ENCODE measurements around the gene BBIP1.

Gene BBIP1, protein sequence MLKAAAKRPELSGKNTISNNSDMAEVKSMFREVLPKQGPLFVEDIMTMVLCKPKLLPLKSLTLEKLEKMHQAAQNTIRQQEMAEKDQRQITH

DNA sequence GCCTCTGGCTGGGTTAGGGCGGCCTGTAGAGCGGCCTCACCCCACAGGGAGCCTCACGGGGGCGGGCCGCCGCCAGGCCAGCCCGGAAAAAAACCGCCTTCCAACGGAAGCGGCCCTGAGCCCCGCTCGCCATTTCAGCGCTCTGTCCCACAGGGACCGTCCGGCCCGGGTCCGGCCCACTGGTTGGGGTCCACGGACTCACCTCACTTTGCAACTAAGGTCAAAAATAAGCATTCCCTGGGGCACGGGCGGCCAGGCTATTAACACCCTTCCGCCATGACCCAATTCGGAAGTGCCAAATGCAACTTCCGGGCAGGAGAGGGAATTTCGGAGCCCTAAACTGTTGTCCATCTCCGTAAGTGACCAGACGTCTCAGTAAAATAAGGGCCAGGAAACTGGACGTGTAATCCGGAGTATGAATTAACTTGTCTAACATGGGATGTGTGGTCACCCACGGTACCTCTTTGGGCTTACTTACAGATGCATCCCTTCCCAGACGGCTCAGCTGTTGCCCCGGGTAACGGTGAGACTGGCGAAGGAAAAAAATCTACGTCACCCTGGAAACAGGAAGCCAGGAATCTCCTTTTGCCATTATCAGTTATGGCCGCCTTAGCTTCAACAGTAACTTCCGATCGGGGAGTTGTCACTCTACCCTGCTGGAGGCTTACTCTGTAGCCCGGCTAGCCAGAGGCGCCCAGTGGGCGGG is at the start of gene BBIP1:
Gene BBIP1 (minus strand): TSS at position 538 of the 706 bp plus-strand sequence. CDS start 1,023 bp downstream, outside the sequence.
- peak; percentile 99 for DNase-seq (ENCODE audit: low read depth, low spot score)
- H3K27ac ChIP-seq = peak within 1 kb of the TSS; percentile 96

GRCh38 chr10:110967645-110968044 is 48.7 kb upstream of the BBIP1 start:
- DNase-seq (ENCODE audit: low read depth, low spot score) = no peak
- no peak overlapping the region for H3K27ac ChIP-seq

DNA sequence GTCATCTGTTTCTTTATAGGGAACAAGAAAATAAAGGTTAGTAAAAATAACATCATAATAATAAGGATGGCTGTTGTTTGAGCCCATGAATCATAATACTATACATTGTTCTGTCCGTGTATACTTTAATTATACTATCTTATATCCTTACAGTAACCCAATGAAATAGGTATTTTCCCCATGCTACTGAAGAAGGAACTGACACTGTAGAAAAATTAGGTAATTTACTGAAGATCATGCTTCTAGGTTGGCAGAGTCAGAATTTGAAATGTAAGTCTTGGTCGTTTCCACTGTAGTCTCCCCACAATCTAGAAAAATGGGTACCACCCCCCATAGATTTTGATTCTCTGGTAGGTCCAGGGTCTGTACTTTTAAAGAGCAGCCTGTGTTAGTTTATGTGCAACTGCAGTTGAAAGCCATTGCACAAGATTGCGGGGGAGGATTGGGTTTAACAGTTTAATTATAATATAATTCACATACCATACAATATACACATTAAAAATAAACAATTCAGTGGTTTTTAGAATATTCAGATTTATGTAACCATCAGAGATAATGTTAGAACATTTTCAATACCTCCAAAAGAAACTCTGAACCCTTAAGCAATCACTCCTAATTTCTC is 48.1 kb upstream of the BBIP1 start:
- no peak for DNase-seq (ENCODE audit: low read depth, low spot score)
- H3K27ac ChIP-seq = no peak overlapping the region

GRCh38 chr10:110966146-110966545 is 47.2 kb upstream of the BBIP1 start:
- H3K27ac ChIP-seq = no peak overlapping the region
- no peak for DNase-seq (ENCODE audit: low read depth, low spot score)

DNA sequence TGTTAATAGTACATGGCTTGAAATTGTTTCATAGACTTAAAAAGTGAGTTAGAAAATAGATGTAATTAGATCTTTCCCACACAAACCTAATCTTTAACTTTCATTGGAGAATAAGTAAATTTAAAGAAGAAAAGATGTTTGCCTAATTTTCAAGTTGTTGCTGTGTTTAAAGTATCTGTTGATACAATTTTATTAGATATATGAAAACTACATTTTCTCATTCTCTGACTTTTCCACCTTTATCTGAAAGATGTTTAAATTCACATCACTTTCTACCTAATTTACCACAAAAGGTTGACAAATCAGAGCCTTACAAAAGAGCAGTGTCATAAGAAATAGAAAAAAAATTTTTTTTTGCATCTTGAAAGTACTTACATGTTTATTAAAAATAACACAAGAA is 46.2 kb upstream of the BBIP1 start:
- H3K27ac ChIP-seq = no peak overlapping the region
- no peak for DNase-seq (ENCODE audit: low read depth, low spot score)

DNA sequence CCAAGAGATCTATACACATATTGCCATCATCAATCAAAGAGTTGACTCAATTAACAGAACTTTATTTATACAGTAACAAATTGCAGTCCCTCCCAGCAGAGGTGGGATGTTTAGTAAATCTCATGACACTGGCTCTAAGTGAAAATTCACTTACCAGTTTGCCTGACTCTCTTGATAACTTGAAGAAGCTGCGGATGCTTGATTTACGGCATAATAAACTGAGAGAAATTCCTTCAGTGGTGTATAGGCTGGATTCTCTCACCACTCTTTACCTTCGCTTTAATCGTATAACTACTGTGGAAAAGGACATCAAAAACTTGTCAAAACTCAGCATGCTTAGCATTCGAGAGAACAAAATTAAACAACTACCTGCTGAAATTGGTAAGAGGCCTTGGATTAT is 45.7 kb upstream of the BBIP1 start:
- DNase-seq (ENCODE audit: low read depth, low spot score) = no peak
- no peak overlapping the region for H3K27ac ChIP-seq

DNA sequence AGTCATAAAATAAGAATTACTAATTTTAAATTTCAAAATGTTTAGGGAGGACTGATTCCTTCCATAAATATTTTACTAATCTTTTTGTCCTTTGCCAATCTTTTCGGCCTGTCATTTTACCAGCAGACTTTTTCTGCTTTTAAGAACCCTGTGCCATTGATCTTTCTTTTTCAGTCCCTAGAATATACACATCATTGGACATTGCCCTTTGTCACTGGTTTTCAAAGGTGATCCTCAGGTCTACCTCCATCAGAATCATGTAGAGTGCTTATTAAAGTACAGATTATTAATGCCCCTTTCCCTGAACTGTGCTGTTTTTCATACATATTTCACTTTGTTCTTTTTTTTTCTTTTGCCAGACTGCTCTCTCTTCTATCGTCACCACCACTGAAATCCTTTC is 44.2 kb upstream of the BBIP1 start:
- no peak for DNase-seq (ENCODE audit: low read depth, low spot score)
- H3K27ac ChIP-seq = no peak overlapping the region

- H3K27ac ChIP-seq = no peak overlapping the region
- no peak for DNase-seq (ENCODE audit: low read depth, low spot score)
Observed at GRCh38 chr10:110962443-110962842, 43.5 kb upstream of the BBIP1 start.

- H3K27ac ChIP-seq = no peak overlapping the region
- no peak for DNase-seq (ENCODE audit: low read depth, low spot score)
Observed at GRCh38 chr10:110960333-110960712, 41.3 kb upstream of the BBIP1 start.

DNA sequence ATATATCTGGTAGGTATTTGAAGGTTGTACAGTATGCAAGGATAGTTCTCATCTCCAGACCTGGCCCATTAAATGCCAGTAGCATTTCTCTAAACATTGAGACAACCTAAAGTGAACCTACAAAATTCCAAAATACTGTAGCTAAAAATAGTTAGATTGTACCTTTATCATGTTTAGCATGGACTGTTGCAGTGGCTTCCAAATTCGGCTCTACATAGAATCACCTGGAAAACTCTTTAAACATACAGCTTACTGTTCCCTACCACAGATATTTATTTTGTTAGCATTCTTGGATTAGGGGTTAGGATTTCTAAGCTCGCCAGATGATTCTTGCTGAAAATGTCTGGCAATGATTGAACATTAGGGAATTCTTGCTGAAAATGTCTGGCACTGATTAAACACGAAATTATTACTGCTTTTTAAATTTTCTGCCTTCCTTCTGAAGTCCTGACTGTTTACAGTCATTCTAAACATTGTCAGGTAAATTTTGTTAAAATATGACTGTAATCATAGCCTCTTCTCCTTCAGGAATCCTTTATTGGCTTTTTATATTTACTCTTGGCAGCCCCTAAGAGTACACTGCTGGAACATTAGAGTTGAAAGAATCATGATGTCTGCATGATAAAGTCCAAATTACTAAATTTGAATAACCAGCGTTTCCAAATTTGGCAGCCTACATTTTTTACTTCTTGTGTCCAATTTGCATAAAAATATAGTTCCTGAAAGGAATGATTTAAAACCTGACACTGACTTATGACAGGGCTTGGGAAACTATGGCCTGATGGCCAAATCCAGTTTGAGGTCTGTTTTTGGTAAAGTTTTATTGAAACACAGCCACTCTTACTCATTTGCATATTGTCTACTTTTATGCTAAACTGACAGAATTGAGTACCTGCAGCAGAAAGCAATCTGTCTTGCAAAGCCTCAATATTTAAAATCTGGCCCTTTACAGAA is 40.7 kb upstream of the BBIP1 start:
- no peak for DNase-seq (ENCODE audit: low read depth, low spot score)
- H3K27ac ChIP-seq = no peak overlapping the region

DNA sequence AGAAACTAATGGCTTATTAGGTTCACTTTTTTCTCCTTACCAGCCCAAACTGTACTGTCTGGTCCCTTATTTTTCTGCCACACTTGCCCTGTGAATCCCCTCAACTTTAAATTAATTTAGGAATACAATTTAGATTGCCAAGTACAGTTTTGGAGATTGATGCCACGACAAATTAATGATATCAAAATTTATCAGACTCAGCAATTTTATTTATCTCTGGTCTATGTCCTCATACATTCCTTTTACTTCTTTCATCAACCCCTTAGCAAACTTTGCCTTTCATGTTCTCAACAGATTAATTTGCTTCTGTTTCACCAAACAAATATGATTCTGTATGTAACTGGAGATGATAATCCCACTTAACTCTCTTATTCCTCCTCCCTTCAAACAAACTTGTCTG is 38.6 kb upstream of the BBIP1 start:
- H3K27ac ChIP-seq = no peak overlapping the region
- no peak for DNase-seq (ENCODE audit: low read depth, low spot score)

- DNase-seq (ENCODE audit: low read depth, low spot score) = no peak
- H3K27ac ChIP-seq = no peak overlapping the region
Observed at GRCh38 chr10:110951381-110951780, 32.4 kb upstream of the BBIP1 start.

DNA sequence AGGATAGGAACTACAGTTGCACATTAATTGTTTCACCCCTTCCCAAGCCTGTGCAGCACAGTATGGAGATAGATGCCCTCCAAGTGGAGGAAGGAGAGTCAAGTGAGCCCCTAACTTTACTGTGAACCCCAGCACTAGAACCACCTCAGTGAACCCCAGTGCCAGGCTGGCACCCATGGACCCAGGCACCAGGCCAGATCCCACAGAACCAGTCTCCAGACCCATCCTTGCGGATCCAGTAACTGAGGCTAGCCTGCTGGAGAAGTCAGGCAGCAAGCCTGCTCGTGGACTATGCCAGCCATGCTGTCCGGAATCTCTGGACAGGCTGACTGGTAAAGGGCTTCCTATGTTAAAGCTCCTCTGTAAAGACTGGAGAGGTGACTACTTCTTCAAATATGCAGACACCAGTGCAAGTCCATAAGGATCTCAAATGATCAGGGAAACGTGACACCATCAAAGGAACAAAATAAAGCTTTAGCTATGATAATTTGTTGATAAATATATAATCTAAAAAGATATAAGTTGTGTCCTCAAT is 28.1 kb upstream of the BBIP1 start:
- H3K27ac ChIP-seq = peak overlapping the region; percentile 12
- no peak for DNase-seq (ENCODE audit: low read depth, low spot score)

DNA sequence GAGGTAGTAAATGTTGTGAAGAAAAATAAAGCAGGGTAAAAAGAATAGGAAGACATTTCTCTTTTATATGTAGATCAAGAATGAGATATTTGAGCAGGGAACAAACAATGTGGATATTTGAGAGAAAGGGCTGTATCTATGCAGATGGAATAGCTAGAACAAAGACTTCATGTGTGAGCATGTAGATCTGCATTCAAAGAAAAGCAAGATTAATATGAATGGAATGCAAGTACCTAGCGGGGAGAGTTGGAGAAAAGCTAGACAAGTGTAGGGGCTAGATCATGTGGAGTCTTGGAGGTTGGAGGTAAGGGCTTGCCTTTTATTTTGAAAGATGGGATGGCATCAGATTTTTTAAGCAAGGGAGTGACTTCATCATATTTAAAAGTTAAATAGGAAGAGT is 27.5 kb upstream of the BBIP1 start:
- DNase-seq (ENCODE audit: low read depth, low spot score) = no peak
- peak overlapping the region; percentile 12 for H3K27ac ChIP-seq

DNA sequence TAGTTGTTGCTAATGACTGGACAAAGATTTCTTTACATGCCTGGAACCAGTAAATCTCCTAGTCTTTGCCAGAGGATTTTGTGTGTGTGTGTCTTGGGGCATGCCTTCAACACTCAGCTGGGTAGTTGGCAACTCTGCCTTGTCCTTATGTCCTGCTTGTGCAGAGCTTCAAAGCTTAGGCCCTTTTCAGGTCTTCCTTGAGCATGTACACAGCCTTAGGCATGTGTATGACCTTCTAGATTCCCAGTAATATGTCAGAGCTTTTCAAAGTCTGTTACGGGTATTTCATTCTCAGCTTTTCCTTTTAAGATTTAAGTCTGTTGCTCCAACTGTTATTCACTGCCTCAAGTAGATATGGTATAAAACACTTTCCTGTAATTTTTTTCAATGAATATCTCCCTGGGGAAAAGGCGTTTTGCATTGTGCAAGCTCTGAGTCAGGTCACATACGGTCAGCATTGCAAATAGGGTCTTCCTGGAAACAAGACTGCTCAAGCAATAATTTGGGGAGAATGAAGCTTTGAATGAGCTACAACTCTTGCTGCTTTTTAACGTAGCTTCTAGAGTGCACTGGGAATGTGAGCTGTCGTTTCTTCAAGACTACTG is 25.9 kb upstream of the BBIP1 start:
- H3K27ac ChIP-seq = no peak overlapping the region
- DNase-seq (ENCODE audit: low read depth, low spot score) = no peak

- no peak for DNase-seq (ENCODE audit: low read depth, low spot score)
Observed at GRCh38 chr10:110939419-110939818, 20.4 kb upstream of the BBIP1 start.

DNA sequence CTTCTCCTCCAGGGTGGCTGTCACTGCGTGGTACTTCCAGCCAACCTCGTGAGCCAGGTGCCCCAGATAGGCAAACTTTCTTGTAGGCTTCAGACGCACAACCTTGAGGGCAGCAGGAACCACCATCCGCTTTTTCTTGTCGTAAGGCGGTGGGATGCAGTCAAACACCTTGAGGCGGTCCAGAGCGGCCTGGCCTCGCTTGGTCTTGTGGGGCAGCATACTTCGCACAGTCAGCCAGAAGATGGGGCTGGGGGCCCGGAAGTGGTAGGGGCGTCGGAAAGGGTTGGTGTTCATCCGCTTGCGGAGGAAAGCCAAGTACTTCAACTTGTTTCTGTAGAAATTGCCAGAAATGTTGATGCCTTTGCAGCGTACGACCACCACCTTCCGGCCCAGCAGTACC is 17.8 kb upstream of the BBIP1 start:
- no peak for DNase-seq (ENCODE audit: low read depth, low spot score)
- H3K27ac ChIP-seq = no peak overlapping the region

More at GRCh38 chr10:110939419-110939818, 20.4 kb upstream of the BBIP1 start:
- no peak overlapping the region for H3K27ac ChIP-seq

DNA sequence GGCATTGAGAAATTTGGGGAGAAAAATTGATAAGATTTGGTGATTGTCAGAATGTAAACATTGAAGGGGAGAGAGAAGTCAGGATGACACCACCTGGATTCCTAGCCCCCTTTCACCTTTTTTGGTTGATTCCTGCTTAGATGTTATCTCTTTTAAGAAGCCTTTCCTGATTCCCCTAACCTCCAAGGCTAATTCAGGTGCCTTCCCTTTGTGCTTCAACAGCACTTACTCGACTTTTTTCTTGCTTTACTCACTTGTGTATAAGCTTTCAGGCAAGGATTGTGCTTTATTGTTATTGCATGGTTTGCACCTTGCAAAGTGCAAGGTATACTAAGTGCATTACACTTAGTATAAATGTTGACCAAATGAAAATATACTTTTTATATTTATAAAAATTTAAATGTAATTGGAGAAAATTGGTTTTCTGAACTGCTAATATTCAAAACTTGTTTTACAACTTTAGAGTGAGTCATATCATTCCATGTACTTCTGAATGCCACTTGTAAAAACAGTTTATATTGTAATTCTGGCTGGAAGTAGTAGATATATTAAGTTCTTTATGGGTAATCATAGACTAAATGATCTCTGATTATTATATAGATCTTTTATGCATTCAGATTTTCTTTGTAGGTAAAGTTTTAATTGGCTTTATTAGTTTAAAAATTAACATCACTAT is 13.7 kb upstream of the BBIP1 start:
- DNase-seq (ENCODE audit: low read depth, low spot score) = no peak

GRCh38 chr10:110931769-110932381 is 12.9 kb upstream of the BBIP1 start:
- DNase-seq (ENCODE audit: low read depth, low spot score) = no peak
- peak overlapping the region; percentile 34 for H3K27ac ChIP-seq

More for the DNA sequence above, 13.7 kb upstream of the BBIP1 start:
- H3K27ac ChIP-seq = peak overlapping the region; percentile 34

All from epithelial cell of prostate (primary cell).